Stimulated activated naive CD4-positive, alpha-beta T cell (primary cell): ENCODE data around the gene FAM180B.
"Not testable (repeated sequence)": the region's sequence is repeated elsewhere in the genome, so short reads cannot be mapped to it uniquely, and the experiment has no call there.

ENCODE experiments used
- DNase-seq, 6 experiments: peaks; one replicate each; lab custom pipeline; 2025; lab: John Stamatoyannopoulos, UW

The FAM180B gene

DNA sequence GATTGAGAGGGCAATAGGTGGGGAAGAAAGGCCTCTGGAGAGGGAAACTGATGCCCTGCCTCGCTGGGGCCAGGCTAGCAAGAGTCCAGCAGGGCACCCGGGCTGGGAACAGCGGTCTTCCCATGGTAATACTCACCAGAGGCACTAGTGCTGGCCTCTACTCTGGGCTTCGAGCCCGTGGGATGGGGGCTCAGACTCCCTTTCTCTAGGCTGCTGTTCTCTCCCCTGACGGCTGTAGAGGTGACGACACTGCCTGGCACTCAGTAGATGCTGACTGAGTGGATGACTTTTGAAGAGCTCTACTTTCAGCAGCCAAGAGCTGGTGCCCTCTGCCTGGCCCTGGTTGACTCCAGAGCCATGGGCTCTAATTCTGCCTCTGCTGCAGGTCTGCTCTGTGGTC is 8.6 kb downstream of the FAM180B start:
- no peak for DNase-seq

DNA sequence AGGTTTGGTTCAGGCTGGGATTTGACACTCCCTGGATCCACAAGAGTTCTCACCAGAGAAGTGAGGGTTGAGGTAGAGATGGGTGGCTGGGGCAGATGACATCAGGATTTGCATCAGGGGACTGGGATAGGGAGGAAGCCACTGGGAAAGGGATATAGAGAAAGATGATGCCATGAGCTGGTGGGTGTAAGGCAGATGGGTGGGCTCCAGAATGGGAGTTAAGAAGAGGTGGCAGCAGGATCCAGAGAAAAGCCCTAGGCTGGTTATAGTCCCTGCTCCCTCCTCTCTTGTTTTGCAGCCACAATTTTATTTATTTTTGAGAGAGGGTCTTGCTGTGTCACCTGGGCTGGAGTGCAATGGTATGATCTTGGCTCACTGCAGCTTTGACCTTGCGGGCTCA is 9.5 kb downstream of the FAM180B start:
- no peak for DNase-seq

- no peak for DNase-seq
Observed at GRCh38 chr11:47599902-47600301, 13.4 kb downstream of the FAM180B start.

- no peak for DNase-seq
Observed at GRCh38 chr11:47603295-47603694, 16.8 kb downstream of the FAM180B start.

DNA sequence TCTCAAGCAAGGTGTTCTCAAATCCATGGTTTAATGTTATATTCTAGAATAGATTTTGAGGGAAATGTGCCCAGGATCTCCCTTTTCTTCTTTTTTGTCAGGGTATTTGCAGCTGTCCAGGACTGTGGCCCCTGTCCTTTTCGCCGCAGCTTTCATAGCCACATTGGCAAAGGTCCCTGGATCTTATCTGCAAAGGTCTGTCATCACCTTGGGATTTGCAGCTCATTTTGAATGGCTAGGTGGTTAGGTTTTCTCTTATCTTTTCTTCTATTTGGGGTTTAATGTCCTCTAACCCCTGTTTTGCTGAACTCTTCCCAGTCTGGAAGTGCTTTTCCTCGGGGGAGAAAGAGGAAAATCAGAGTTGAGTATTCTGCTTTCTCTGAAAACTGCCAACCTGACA is 19.4 kb downstream of the FAM180B start:
- no peak for DNase-seq

GRCh38 chr11:47606731-47607130 is 20.3 kb downstream of the FAM180B start:
- DNase-seq: no peak

DNA sequence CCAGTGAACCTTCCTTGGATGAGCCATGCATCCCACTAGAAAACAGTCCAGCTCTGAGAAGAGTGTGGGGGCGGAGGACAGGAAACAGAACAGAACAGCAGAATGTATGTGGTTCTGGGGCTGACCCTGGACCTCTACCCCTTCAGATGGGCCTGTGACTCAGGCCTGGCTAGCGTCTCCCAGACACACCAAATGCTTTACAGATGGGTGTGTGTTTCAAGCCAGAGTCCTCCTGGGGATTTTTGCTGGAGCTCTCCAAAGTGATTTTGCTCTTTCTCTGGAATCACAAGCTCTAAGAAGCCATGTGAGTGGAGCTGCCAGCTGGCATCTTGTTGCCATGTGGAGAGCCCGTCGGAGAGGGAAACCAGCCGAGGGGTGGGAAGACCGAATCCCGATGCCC is 20.9 kb downstream of the FAM180B start:
- no peak for DNase-seq

DNA sequence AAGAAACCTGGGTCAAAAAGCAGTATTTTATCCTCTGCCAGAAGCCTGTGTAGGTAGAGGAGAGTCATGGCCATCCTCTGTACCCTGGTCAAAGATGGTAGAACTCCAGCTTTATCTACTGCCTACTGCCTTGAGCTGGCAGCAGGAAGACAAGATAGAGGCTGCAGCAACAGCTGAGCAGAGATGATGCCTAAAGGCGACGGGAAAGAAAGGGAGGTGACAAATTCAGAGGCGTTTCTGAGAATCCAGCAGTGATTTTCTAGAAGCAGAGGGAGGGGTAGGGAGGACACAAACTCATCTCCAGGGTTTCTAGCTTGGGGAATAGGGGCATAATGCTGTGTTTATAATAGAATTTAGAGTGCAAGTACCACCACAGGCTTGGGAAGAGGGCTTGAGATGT is 23.2 kb downstream of the FAM180B start:
- DNase-seq: no peak

DNA sequence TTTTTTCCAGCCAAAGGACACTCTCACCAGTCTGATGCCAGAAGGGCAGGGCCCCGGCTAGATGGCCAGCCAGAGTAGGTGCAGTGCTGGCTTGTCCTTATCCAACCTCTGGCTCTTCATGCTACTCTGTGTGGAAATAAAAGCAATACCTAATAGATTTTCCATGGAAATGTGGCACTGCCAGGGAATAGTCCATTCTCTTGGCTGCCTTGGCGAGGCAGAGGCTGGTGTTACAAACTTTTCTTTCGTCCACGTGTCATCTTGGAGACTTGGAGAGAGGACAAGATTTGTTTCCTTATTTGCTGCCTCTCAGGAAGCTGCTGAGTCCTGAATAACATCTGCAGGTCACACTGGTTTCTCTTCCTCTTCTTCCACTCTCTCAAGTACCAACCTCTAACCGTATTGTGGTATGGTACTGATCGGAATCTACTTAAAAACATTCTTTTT is 24.9 kb downstream of the FAM180B start:
- no peak for DNase-seq

DNA sequence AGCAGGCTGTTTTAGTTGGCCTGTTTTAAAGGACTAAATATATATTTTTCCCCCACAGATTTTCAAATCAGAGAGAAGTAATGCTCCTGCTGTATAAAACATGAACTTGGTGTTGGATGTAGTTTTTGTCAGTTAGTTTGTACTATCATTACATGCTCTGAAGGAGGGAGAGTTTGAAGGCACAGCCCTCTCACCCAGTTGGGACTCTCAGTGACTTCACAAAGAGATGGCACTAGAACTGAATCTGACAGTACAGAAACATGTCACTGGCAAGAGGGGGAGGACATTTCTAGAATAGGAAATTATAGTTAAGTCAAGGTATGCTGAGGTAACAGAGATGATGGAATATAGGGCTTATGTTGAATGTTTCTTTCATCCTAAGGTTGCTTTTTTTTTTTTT is 28.8 kb downstream of the FAM180B start:
- DNase-seq: no peak

DNA sequence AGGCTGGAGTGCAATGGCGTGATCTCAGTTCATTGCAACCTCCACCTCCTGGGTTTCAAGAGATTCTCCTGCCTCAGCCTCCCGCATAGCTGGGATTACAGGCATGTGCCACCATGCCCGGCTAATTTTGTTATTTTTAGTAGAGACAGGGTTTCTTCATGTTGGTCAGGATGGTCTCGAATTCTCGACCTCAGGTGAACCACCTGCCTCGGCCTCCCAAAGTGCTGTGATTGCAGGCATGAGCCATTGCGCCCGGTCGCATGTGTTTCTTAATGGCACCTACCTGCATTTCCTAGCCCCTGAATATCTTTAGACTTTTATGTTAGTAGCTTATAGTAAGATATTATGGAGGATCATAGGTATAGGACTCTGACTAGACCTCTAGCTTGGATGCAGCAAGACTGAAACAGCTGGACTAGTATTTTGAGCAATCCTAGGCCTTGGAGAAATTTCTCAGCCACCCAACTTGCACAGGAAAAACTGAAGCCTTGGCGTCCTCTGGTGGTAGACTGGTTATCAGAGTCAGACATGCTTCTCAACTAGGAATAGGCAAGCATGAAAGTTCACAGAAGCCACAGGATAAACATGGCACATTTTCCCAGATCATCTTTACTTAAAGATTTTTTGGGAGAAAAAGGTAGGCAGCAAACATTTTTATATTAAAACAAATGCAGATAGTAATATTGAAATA is 30.4 kb downstream of the FAM180B start:
- no peak for DNase-seq

DNA sequence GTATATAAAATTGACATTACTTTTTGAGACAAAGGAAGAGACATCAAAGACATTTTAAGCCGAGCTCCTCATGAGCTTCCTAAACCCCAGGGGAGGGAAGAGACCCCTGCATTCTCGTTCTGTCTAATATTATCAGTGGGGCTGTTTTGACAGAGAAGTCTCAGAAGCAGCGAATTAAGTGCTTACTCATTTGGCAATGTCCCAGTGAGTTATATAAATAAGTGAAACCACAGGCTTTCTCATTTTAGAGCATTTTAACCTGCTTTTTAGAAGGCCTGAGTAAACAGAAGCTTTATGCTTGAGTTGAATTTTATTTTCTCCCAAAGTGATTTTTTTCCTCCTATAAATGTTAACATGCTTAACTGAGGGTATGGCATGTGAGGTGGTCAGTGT is 30.9 kb downstream of the FAM180B start:
- DNase-seq: no peak

- no peak for DNase-seq
Observed at GRCh38 chr11:47620836-47621378, 34.4 kb downstream of the FAM180B start.

- DNase-seq: no peak
Observed at GRCh38 chr11:47626234-47626633, 39.8 kb downstream of the FAM180B start.

GRCh38 chr11:47628026-47628425 is 41.5 kb downstream of the FAM180B start:
- DNase-seq: no peak

DNA sequence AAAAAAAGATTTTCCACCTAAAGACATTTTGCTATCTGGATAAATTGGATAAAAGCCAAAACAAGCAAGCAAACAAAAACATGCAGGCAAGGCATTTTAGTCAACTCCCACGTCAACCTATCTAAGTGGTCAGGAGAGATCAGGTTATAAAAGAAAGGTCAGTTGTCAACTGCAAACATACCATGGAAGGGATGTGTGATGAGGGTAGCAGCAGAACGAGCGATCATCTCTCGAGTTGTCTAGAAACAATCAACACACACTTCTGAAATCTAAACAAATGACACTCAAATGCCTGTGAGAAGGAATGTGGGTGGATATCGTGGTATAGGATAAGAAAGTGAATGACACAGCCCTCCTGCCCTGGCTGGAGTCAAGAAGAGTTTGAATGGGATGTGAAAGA is 45.0 kb downstream of the FAM180B start:
- no peak for DNase-seq

DNA sequence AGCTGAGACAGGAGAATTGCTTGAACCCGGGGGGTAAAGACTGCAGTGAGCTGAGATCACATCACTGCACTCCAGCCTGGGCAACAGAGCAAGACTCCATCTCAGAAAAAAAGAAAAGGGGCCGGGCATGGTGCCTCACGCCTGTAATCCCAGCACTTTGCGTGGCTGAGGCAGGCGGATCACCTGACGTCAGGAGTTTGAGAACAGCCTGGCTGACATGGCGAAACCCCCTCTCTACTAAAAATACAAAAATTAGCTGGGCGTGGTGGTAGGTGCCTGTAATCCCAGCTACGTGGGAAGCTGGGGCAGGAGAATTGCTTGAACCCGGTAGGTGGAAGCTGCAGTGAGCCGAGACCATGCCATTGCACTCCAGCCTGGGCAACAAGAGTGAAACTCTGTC is 49.9 kb downstream of the FAM180B start:
- not testable (repeated sequence) for DNase-seq
